ENCODE measurements around the gene MTA1.

DNA sequence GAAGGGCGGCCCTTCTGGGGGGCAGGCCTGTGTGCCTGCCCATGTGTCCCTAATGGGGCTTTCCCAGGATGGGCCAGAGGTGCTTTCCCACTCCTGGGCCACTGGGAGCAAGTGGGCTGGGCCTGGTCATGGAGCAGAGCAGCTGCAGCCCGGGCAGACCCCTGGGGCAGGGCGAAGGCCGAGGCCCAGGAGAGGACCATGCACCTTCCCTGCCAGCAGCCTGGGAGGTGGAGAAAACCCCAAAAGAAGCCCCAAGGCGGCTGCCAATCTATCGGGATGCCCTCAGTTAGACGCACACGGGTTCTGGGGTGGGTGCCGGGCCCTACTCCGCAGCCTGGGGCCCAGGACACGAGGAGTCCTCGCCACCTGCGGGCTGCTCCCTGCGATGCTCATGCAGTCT lies 38.9 kb downstream of the MTA1 start:
- no peak for TF ChIP-seq FOXA2 (IDR thresholded peaks at IDR 0.05)
- TF ChIP-seq, protein P1, sequence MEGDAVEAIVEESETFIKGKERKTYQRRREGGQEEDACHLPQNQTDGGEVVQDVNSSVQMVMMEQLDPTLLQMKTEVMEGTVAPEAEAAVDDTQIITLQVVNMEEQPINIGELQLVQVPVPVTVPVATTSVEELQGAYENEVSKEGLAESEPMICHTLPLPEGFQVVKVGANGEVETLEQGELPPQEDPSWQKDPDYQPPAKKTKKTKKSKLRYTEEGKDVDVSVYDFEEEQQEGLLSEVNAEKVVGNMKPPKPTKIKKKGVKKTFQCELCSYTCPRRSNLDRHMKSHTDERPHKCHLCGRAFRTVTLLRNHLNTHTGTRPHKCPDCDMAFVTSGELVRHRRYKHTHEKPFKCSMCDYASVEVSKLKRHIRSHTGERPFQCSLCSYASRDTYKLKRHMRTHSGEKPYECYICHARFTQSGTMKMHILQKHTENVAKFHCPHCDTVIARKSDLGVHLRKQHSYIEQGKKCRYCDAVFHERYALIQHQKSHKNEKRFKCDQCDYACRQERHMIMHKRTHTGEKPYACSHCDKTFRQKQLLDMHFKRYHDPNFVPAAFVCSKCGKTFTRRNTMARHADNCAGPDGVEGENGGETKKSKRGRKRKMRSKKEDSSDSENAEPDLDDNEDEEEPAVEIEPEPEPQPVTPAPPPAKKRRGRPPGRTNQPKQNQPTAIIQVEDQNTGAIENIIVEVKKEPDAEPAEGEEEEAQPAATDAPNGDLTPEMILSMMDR (IDR thresholded peaks at IDR 0.05; ENCODE audit: low read depth, low read length, missing input control): no peak
- no peak for TF ChIP-seq JUND (IDR thresholded peaks at IDR 0.05)
